Liver (tissue), 9 donors: ENCODE results near the gene USH2A. TPM values are rescaled to one million over a fixed set of nuclear protein-coding genes. Genes with fewer than 3 reads are reported as not detected.

Experiments
- DNase-seq: peaks from one replicate; pipeline ENCODE4 v3.0.0-alpha.2; 2017; ENCODE audit warnings: low spot score
- H3K27ac ChIP-seq, 2 donors: one replicate each; pipeline ENCODE4 v1.7.0; 2013; ENCODE audit warnings: inconsistent platforms in 2 of 2, low read length in 2 of 2, control low read depth in 1 of 2, low read depth in 1 of 2, mild to moderate bottlenecking in 1 of 2
- H3K27me3 ChIP-seq, 4 donors: one replicate each; pipeline versions ENCODE4 v1.6.1 to v1.7.0; 2013; ENCODE audit warnings: low read length in 3 of 4, inconsistent platforms in 1 of 4, mild to moderate bottlenecking in 1 of 4, moderate library complexity in 1 of 4; ENCODE audit not compliant: control insufficient read depth in 4 of 4, insufficient read depth in 4 of 4
- H3K36me3 ChIP-seq, 4 donors: one replicate each; pipeline versions ENCODE4 v1.6.1 to v1.7.0; 2013; ENCODE audit warnings: low read length in 3 of 4, mild to moderate bottlenecking in 3 of 4, low read depth in 1 of 4, moderate library complexity in 1 of 4; ENCODE audit not compliant: control insufficient read depth in 4 of 4, insufficient read depth in 3 of 4
- H3K4me1 ChIP-seq, 4 donors: one replicate each; pipeline versions ENCODE4 v1.6.1 to v1.7.0; 2013; ENCODE audit warnings: low read length in 3 of 4, mild to moderate bottlenecking in 3 of 4, moderate library complexity in 1 of 4; ENCODE audit not compliant: control insufficient read depth in 4 of 4, insufficient read depth in 4 of 4
- H3K4me3 ChIP-seq, 3 donors: one replicate each; pipeline versions ENCODE4 v1.6.1 to v1.7.0; 2013; ENCODE audit warnings: low read length in 3 of 3, control low read depth in 1 of 3, low read depth in 1 of 3, mild to moderate bottlenecking in 1 of 3
- H3K9ac ChIP-seq, 2 donors: one replicate each; pipeline ENCODE4 v1.7.0; 2013; ENCODE audit warnings: low read length in 2 of 2, mild to moderate bottlenecking in 2 of 2, moderate library complexity in 2 of 2, control low read depth in 1 of 2, low read depth in 1 of 2
- H3K9me3 ChIP-seq, 4 donors: one replicate each; pipeline versions ENCODE4 v1.6.1 to v1.7.0; 2013; ENCODE audit warnings: low read length in 3 of 4; ENCODE audit not compliant: control insufficient read depth in 4 of 4
- ATF3 ChIP-seq: IDR thresholded peaks from 2 replicates; pipeline ENCODE4 v1.6.1; 2016; ENCODE audit warnings: antibody characterized with exemption
- EGR1 ChIP-seq, 2 donors: IDR thresholded peaks; 2 replicates each; pipeline ENCODE4 v1.6.1; 2016 to 2018; ENCODE audit warnings: antibody characterized with exemption in 2 of 2, low read depth in 2 of 2
- FOXA1 ChIP-seq: IDR thresholded peaks from 2 replicates; pipeline ENCODE4 v1.6.1; 2016; ENCODE audit warnings: antibody characterized with exemption
- FOXA2 ChIP-seq: IDR thresholded peaks from 2 replicates; pipeline ENCODE4 v1.6.1; 2016; ENCODE audit warnings: antibody characterized with exemption
- GABPA ChIP-seq, 2 donors: IDR thresholded peaks in 1 of 2; conservative IDR thresholded peaks in 1 of 2; 2 replicates each; pipeline ENCODE4 v1.6.1; 2016; ENCODE audit warnings: antibody characterized with exemption in 2 of 2, mild to moderate bottlenecking in 1 of 2, moderate library complexity in 1 of 2
- HNF4A ChIP-seq, 2 donors: conservative IDR thresholded peaks; 2 replicates each; pipeline ENCODE4 v1.6.1; 2016; ENCODE audit warnings: antibody characterized with exemption in 2 of 2, mild to moderate bottlenecking in 2 of 2
- HNF4G ChIP-seq: IDR thresholded peaks from 2 replicates; pipeline ENCODE4 v1.6.1; 2016; ENCODE audit warnings: antibody characterized with exemption
- JUND ChIP-seq, 2 donors: IDR thresholded peaks; 2 replicates each; pipeline ENCODE4 v1.6.1; 2016; ENCODE audit warnings: antibody characterized with exemption in 2 of 2
- MAX ChIP-seq: IDR thresholded peaks from 2 replicates; pipeline ENCODE4 v1.6.1; 2016; ENCODE audit warnings: antibody characterized with exemption
- NR2F2 ChIP-seq: IDR thresholded peaks from 2 replicates; pipeline ENCODE4 v1.6.1; 2016; ENCODE audit warnings: antibody characterized with exemption
- RAD21 ChIP-seq, 2 donors: IDR thresholded peaks; 2 replicates each; pipeline ENCODE4 v1.6.1; 2016; ENCODE audit warnings: antibody characterized with exemption in 2 of 2, mild to moderate bottlenecking in 2 of 2
- RXRA ChIP-seq, 2 donors: IDR thresholded peaks; 2 replicates each; pipeline ENCODE4 v1.6.1; 2017 to 2018; ENCODE audit warnings: antibody characterized with exemption in 2 of 2, mild to moderate bottlenecking in 1 of 2
- SP1 ChIP-seq: IDR thresholded peaks from 2 replicates; pipeline ENCODE4 v1.6.1; 2018; ENCODE audit warnings: antibody characterized with exemption, mild to moderate bottlenecking
- TAF1 ChIP-seq: conservative IDR thresholded peaks from 2 replicates; pipeline ENCODE4 v1.6.1; 2016; ENCODE audit warnings: antibody characterized with exemption, mild to moderate bottlenecking
- YY1 ChIP-seq: IDR thresholded peaks from 2 replicates; pipeline ENCODE4 v1.6.1; 2016; ENCODE audit warnings: antibody characterized with exemption, mild to moderate bottlenecking
- WGBS: extraction: QIAGEN DNeasy Blood & Tissue Kit; methylation state at CpG from one replicate; pipeline ENCODE4 v1.1.7; 2013; 5-methylcytosine and 5-hydroxymethylcytosine counted together
- polyA plus RNA-seq, 2 donors: library from polyadenylated mRNA; stranded (reverse) in 1 of 2; unstranded in 1 of 2; fragments of 200-250 nt in 1 of 2; fragments of >200 nt in 1 of 2; fragmentation: Nextera tagmentation in 1 of 2; extraction: Ambion mirVana in 1 of 2; gene quantifications; one replicate each; pipeline versions ENCODE4 v1.2.1 to v1.2.3, GENCODE V29; 2013 to 2015
- total RNA-seq, 2 donors: library from RNA; depleted of rRNA; stranded (reverse); fragments of >200 nt; gene quantifications; one replicate each; pipeline ENCODE4 v1.2.3, GENCODE V29; 2014
- TF ChIP-seq, protein P1 (sequence below): IDR thresholded peaks from 2 replicates; pipeline ENCODE4 v1.6.1; 2016; ENCODE audit warnings: antibody characterized with exemption, mild to moderate bottlenecking
- TF ChIP-seq, protein P2 (sequence below): fragments of 150-350 bp; IDR thresholded peaks from 2 replicates; pipeline ENCODE4 v1.5.1; 2017; ENCODE audit warnings: improper control_type of control experiment, low read depth, low read length; ENCODE audit not compliant: missing input control
- TF ChIP-seq, protein P3 (sequence below): IDR thresholded peaks from 2 replicates; pipeline ENCODE4 v1.6.1; 2016; ENCODE audit warnings: antibody characterized with exemption
- donor health status: healthy.
- donor health status: healthy.
- donor health status: healthy.
- donor health status: healthy.
- donor health status: healthy.

The USH2A gene
- total and polyA plus RNA-seq, 4 donors = 0.14 to 1.0 (median 0.31) TPM

DNA sequence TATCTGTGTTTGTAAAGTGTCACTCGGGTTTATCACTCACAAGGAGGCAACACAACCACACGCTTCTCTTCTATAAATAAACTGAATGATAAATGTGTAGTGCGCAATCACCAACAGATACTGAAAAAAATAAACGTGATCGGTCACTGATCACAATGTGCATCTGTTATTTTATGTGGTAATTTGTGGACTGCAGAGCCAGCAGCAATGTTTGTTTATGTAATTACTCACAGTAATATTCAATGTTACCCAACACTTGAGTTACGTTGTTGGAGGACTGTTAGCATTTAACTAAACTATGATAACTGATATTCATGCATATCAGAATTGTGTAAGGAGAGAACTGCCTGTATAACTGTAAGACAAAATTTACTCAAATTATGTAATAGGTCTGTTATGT is 129.6 kb downstream of the USH2A start:
- Histone ChIP-seq H3K27ac (no peak overlapping the region), H3K36me3 (no peaks in the 10 kb centered on the region), H3K4me1 (no peaks in the 10 kb centered on the region), H3K4me3 (no peak overlapping the region), H3K9me3 (no peaks in the 10 kb centered on the region), H3K9ac (no peak overlapping the region), H3K27me3 (no peaks in the 10 kb centered on the region)
- no peak for DNase-seq
- WGBS = 55% methylated on average over 6 of the region's 6 CpGs
- TF ChIP-seq, protein P1, sequence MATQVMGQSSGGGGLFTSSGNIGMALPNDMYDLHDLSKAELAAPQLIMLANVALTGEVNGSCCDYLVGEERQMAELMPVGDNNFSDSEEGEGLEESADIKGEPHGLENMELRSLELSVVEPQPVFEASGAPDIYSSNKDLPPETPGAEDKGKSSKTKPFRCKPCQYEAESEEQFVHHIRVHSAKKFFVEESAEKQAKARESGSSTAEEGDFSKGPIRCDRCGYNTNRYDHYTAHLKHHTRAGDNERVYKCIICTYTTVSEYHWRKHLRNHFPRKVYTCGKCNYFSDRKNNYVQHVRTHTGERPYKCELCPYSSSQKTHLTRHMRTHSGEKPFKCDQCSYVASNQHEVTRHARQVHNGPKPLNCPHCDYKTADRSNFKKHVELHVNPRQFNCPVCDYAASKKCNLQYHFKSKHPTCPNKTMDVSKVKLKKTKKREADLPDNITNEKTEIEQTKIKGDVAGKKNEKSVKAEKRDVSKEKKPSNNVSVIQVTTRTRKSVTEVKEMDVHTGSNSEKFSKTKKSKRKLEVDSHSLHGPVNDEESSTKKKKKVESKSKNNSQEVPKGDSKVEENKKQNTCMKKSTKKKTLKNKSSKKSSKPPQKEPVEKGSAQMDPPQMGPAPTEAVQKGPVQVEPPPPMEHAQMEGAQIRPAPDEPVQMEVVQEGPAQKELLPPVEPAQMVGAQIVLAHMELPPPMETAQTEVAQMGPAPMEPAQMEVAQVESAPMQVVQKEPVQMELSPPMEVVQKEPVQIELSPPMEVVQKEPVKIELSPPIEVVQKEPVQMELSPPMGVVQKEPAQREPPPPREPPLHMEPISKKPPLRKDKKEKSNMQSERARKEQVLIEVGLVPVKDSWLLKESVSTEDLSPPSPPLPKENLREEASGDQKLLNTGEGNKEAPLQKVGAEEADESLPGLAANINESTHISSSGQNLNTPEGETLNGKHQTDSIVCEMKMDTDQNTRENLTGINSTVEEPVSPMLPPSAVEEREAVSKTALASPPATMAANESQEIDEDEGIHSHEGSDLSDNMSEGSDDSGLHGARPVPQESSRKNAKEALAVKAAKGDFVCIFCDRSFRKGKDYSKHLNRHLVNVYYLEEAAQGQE = no peak
- TF ChIP-seq GABPA (IDR thresholded peaks at IDR 0.05 in 1 of 2, conservative IDR thresholded peaks at IDR 0.05 in 1 of 2) (no peak), TAF1 (no peak), FOXA1 (no peak), RAD21 (IDR thresholded peaks at IDR 0.05) (no peak), JUND (IDR thresholded peaks at IDR 0.05) (no peak), HNF4G (no peak), YY1 (no peak)

DNA sequence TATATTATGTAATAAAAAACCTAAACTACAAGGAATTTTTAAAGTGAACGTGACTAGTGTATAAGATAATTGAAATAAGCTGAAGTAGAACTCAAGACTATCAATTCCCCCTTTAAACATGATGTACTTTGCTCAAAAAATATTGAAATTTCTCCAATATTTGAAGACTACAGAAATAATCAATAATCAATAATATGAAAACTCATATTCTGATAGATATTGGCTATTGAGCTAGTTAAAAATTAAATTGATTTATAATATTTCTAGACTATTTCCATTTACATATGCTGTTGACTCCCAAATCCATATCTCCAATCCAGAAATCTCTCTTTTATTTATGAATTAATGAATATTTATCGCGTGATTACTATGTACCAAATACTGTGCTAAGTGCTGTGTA is 133.2 kb downstream of the USH2A start:
- TF ChIP-seq NR2F2 (no peak), ATF3 (no peak), RXRA (IDR thresholded peaks at IDR 0.05) (no peak), RAD21 (IDR thresholded peaks at IDR 0.05) (no peak), TAF1 (no peak), YY1 (no peak), SP1 (no peak), HNF4G (no peak), JUND (IDR thresholded peaks at IDR 0.05) (no peak), FOXA1 (no peak), HNF4A (conservative IDR thresholded peaks at IDR 0.05) (no peak), GABPA (IDR thresholded peaks at IDR 0.05 in 1 of 2, conservative IDR thresholded peaks at IDR 0.05 in 1 of 2) (no peak), EGR1 (IDR thresholded peaks at IDR 0.05; ENCODE audit: low read depth in 2 of 2) (no peak), MAX (no peak), FOXA2 (no peak)
- TF ChIP-seq, protein P1 = no peak
- TF ChIP-seq, protein P2, sequence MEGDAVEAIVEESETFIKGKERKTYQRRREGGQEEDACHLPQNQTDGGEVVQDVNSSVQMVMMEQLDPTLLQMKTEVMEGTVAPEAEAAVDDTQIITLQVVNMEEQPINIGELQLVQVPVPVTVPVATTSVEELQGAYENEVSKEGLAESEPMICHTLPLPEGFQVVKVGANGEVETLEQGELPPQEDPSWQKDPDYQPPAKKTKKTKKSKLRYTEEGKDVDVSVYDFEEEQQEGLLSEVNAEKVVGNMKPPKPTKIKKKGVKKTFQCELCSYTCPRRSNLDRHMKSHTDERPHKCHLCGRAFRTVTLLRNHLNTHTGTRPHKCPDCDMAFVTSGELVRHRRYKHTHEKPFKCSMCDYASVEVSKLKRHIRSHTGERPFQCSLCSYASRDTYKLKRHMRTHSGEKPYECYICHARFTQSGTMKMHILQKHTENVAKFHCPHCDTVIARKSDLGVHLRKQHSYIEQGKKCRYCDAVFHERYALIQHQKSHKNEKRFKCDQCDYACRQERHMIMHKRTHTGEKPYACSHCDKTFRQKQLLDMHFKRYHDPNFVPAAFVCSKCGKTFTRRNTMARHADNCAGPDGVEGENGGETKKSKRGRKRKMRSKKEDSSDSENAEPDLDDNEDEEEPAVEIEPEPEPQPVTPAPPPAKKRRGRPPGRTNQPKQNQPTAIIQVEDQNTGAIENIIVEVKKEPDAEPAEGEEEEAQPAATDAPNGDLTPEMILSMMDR = no peak
- TF ChIP-seq, protein P3, sequence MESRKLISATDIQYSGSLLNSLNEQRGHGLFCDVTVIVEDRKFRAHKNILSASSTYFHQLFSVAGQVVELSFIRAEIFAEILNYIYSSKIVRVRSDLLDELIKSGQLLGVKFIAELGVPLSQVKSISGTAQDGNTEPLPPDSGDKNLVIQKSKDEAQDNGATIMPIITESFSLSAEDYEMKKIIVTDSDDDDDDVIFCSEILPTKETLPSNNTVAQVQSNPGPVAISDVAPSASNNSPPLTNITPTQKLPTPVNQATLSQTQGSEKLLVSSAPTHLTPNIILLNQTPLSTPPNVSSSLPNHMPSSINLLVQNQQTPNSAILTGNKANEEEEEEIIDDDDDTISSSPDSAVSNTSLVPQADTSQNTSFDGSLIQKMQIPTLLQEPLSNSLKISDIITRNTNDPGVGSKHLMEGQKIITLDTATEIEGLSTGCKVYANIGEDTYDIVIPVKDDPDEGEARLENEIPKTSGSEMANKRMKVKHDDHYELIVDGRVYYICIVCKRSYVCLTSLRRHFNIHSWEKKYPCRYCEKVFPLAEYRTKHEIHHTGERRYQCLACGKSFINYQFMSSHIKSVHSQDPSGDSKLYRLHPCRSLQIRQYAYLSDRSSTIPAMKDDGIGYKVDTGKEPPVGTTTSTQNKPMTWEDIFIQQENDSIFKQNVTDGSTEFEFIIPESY = no peak
- Histone ChIP-seq H3K4me1 (no peaks in the 10 kb centered on the region), H3K27ac (no peak overlapping the region), H3K4me3 (no peak overlapping the region), H3K9me3 (peaks cover 0 to under 1% (median 0%) of the 10 kb centered on the region in 4 donors), H3K36me3 (no peaks in the 10 kb centered on the region), H3K9ac (no peak overlapping the region), H3K27me3 (no peaks in the 10 kb centered on the region)
- no peak for DNase-seq
- WGBS = 62% methylated on average over 3 of the region's 3 CpGs
